Prostate gland (tissue), 2 donors: ENCODE data around the gene GIPR. TPM values are rescaled to one million over a fixed set of nuclear protein-coding genes. Genes with fewer than 3 reads are reported as not detected.
A peak's percentile ranks its signal among the peaks of the same experiment; 100 is the strongest.

Experiments
- DNase-seq: peaks from one replicate; pipeline ENCODE4 v3.0.0-alpha.2; 2019; ENCODE audit warnings: low spot score
- H3K27ac ChIP-seq, 2 donors: fragments of 200-600 bp; sonication (generic); 2 replicates each; pipeline ENCODE4 v1.5.1; 2017 to 2019
- H3K27me3 ChIP-seq: fragments of 200-600 bp; sonication (generic); replicated peaks from 2 replicates; pipeline ENCODE4 v1.5.1; 2019; ENCODE audit not compliant: insufficient read depth
- H3K36me3 ChIP-seq, 2 donors: fragments of 200-600 bp; sonication (generic); 1 replicate in 1 of 2; 2 replicates in 1 of 2; pipeline versions ENCODE4 v1.5.1 to v1.8.1; 2017 to 2019
- H3K4me1 ChIP-seq: fragments of 200-600 bp; sonication (generic); replicated peaks from 2 replicates; pipeline ENCODE4 v1.5.1; 2019
- H3K4me3 ChIP-seq, 2 donors: fragments of 200-600 bp; sonication (generic); 2 replicates each; pipeline ENCODE4 v1.5.1; 2017 to 2019
- H3K9me3 ChIP-seq: fragments of 200-600 bp; sonication (generic); 2 replicates; pipeline ENCODE4 v1.5.1; 2017
- CTCF ChIP-seq, 4 experiments: fragments of 200-600 bp in 2 of 4; fragments of 450-650 bp in 2 of 4; sonication (generic) in 2 of 4; IDR thresholded peaks; 1 replicate in 3 of 4; 2 replicates in 1 of 4; pipeline ENCODE4 v1.5.1; 2016 to 2019; ENCODE audit warnings: antibody characterized with exemption in 4 of 4, mild to moderate bottlenecking in 2 of 4, moderate library complexity in 2 of 4
- POLR2A ChIP-seq: fragments of 450-650 bp; IDR thresholded peaks from one replicate; pipeline ENCODE4 v1.6.1; 2016; ENCODE audit warnings: antibody characterized with exemption, mild to moderate bottlenecking
- POLR2AphosphoS5 ChIP-seq: sonication (generic); formaldehyde crosslinking; IDR thresholded peaks from one replicate; pipeline ENCODE4 v1.6.1; 2017; ENCODE audit warnings: antibody characterized with exemption
- WGBS: methylation state at CpG from one replicate; pipeline ENCODE4 v1.1.5; 2018; 5-methylcytosine and 5-hydroxymethylcytosine counted together
- intact Hi-C: fragments of 100-400 bp; cut with DNase I; formaldehyde crosslinking; loops from one replicate; pipeline ENCODE4 v1.14.2; 2022
- total RNA-seq, 2 donors: library from RNA; depleted of rRNA; stranded (reverse); fragments of >200 nt; gene quantifications; one replicate each; pipeline ENCODE4 v1.1.0, GENCODE V29; 2016

Gene GIPR
- total RNA-seq, 2 donors from 2014 or later = 2.6 to 4.9 TPM

DNA sequence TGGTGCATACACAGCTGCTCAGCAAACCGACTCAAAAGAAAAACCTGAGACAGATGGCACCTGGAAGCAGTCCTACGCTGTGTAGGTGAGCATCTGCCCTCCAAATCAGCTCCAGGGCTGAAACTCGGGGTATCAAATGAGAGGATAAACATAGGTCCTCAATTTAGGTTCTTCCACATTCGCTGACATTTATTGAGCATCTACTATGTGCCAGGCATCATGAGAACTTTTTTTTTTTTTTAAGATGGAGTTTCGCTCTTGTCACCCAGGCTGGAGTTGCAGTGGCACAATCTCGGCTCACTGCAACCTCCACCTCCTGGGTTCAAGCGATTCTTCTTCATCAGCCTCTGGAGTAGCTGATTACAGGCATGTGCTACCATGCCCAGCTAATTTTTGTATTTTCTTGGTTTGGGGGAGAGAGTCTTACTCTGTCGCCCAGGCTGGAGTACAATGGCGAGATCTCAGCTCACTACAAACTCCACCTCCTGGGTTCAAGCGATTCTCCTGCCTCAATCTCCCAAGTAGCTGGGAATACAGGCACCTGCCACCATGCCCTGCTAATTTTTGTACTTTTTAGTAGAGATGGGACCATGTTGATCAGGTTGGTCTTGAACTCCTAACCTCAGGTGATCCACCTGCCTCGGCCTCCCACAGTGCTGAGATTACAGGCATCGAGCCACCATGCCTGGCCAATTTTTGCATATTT is 37.8 kb downstream of the GIPR start:
- no peak for DNase-seq
- H3K27me3 ChIP-seq = no peaks in the 10 kb centered on the region
- no peaks in the 10 kb centered on the region for H3K36me3 ChIP-seq
- TF ChIP-seq CTCF (IDR thresholded peaks at IDR 0.05) (no peak), POLR2AphosphoS5 (no peak), POLR2A (no peak)
- H3K27ac ChIP-seq = no peak overlapping the region
- no peak overlapping the region for H3K4me3 ChIP-seq
- WGBS = 90% methylated on average over 12 of the region's 12 CpGs
- intact Hi-C loops = no loop called here
- H3K9me3 ChIP-seq = no peaks in the 10 kb centered on the region
- H3K4me1 ChIP-seq = no peaks in the 10 kb centered on the region

DNA sequence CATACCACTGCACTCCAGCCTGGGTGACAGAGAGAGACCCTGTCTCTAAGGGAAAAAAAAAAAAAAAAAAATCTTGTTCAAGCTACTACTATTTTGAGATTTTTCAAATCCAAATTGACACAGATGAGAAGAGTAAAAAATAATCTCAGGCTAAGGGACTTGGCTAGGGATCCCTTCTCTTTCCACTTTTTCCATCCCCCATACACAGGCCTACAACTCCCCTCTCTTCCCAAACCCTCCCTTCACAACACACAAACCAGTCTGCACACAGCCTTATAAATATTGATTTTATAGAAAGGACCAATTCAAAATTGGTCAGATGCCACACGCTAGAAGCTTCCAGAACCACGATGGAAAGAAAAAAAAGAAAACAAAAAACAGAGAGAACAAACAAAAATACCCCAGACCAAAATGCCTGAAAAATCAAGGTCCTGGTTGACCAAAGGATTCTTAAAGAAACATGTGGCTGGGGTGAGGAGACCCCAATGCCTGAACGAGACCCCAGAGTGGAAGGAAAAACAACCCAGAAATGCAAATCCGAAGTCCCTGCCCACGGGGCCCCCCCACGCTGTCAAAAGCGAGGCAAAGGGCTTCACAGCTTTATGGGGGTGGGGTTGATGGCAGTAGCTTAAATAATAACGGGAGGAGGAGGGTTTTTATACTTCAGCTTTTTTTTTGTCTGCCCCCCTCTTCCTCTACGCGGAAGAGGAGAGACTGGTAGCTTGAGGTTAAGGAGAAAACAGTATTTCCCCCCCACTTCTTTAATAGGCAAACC is 42.5 kb downstream of the GIPR start:
- Histone ChIP-seq H3K36me3 (peaks cover 4 to 5% of the 10 kb centered on the region in 2 donors), H3K4me1 (no peaks in the 10 kb centered on the region), H3K27ac (no peak overlapping the region), H3K4me3 (no peak overlapping the region), H3K9me3 (no peaks in the 10 kb centered on the region), H3K27me3 (no peaks in the 10 kb centered on the region)
- TF ChIP-seq CTCF (IDR thresholded peaks at IDR 0.05) = no peak
- TF ChIP-seq POLR2AphosphoS5 = peak; percentile 22
- no peak for DNase-seq
- intact Hi-C loops = no loop called here
- 58% methylated on average over 10 of the region's 10 CpGs for WGBS

GRCh38 chr19:45711851-45712698 is 44.1 kb downstream of the GIPR start:
- Histone ChIP-seq H3K9me3 (no peaks in the 10 kb centered on the region), H3K36me3 (peaks cover 4 to 5% of the 10 kb centered on the region in 2 donors), H3K4me3 (no peak overlapping the region), H3K4me1 (no peaks in the 10 kb centered on the region), H3K27ac (no peak overlapping the region), H3K27me3 (no peaks in the 10 kb centered on the region)
- 93% methylated on average over 46 of the region's 76 CpGs for WGBS
- TF ChIP-seq CTCF (IDR thresholded peaks at IDR 0.05) (no peak), POLR2A (no peak), POLR2AphosphoS5 (no peak)
- no peak for DNase-seq
- intact Hi-C loops = no loop called here

DNA sequence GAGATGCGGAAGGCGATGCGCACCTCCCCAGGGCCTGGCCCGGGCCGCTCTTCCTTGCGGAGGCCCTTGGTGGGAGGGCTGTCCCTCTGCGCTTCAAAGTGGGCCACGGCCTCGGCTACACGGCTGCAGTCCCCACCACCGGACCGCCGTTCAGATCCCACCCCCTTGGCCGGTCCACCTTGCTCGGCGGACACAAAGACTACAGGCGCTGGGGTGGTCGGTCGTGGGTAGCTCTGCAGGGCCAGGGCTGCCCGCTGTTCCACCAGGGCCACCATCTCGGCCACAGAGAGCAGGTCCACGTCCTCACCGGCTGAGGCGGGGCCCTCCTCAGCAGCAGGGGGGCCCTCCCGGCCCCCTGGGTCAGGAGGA is 44.7 kb downstream of the GIPR start:
- Histone ChIP-seq H3K27ac (no peak overlapping the region), H3K9me3 (no peaks in the 10 kb centered on the region), H3K36me3 (peaks cover 4 to 5% of the 10 kb centered on the region in 2 donors), H3K27me3 (no peaks in the 10 kb centered on the region), H3K4me3 (no peak overlapping the region), H3K4me1 (no peaks in the 10 kb centered on the region)
- intact Hi-C loops = no loop called here
- 90% methylated on average over 9 of the region's 25 CpGs for WGBS
- no peak for DNase-seq
- TF ChIP-seq POLR2AphosphoS5 = no peak
- TF ChIP-seq POLR2A = no peak
- no peak for TF ChIP-seq CTCF (IDR thresholded peaks at IDR 0.05)
